Measurements from ENCODE around the gene JAZF1. TPM values are rescaled to one million over a fixed set of nuclear protein-coding genes. Genes with fewer than 3 reads are reported as not detected.
A peak's percentile ranks its signal among the peaks of the same experiment; 100 is the strongest.

Gene JAZF1
- total and polyA plus RNA-seq, 11 donors = 10.3 to 46.2 (median 26.8) TPM

GRCh38 chr7:27997188-27997707 lies 183.3 kb downstream of the JAZF1 start:
- Histone ChIP-seq H3K27ac (peak overlapping the region in 1 of 12 donors; percentile 2), H3K4me1 (peaks cover 0 to 38% (median 18%) of the 10 kb centered on the region in 12 donors), H3K36me3 (no peaks in the 10 kb centered on the region), H3K4me3 (no peak overlapping the region), H3K9me3 (no peaks in the 10 kb centered on the region), H3K27me3 (no peaks in the 10 kb centered on the region)
- intact Hi-C loops (cut with DNase I) = loop anchor here in 1 of 10 donors (5.0 kb wide), 1 partner anchor 40 kb away; no protein-coding TSS in a partner anchor
- whole genome bisulfite sequencing, 4 donors = 95 to 100% (median 96%) methylated on average over 1 of the region's 1 CpG
- TF ChIP-seq CTCF (IDR thresholded peaks at IDR 0.05) = no peak
- no peak for TF ChIP-seq POLR2A (IDR thresholded peaks at IDR 0.05)
- ATAC-seq (no peak), DNase-seq (no peak)

- H3K27me3 ChIP-seq = no peaks in the 10 kb centered on the region
- no peaks in the 10 kb centered on the region for H3K9me3 ChIP-seq
- TF ChIP-seq POLR2A (IDR thresholded peaks at IDR 0.05) = no peak
- no peak for TF ChIP-seq CTCF (IDR thresholded peaks at IDR 0.05)
- DNase-seq (no peak), ATAC-seq (no peak)
- intact Hi-C loops (cut with DNase I) = loop anchor here in 1 of 10 donors (5.0 kb wide), 1 partner anchor 39 kb away; no protein-coding TSS in a partner anchor
- no peak overlapping the region for H3K4me3 ChIP-seq
- H3K4me1 ChIP-seq = peaks cover 0 to 38% (median 21%) of the 10 kb centered on the region in 12 donors
- no peak overlapping the region for H3K27ac ChIP-seq
- 92 to 95% (median 94%) methylated on average over 7 of the region's 7 CpGs for WGBS, 4 donors
- H3K36me3 ChIP-seq = no peaks in the 10 kb centered on the region
These were observed 184.5 kb downstream of the JAZF1 start for GRCh38 chr7:27996141-27996540.

- no peak for DNase-seq
- H3K27me3 ChIP-seq = no peaks in the 10 kb centered on the region
- no peak overlapping the region for H3K4me3 ChIP-seq
- no peak for TF ChIP-seq CTCF (IDR thresholded peaks at IDR 0.05)
- TF ChIP-seq POLR2A (IDR thresholded peaks at IDR 0.05) = no peak
- no peaks in the 10 kb centered on the region for H3K9me3 ChIP-seq
- intact Hi-C loops (cut with DNase I) = loop anchor here in 1 of 10 donors (5.0 kb wide), 1 partner anchor 38 kb away; no protein-coding TSS in a partner anchor
- peaks cover 0 to 7% (median 0%) of the 10 kb centered on the region in 9 donors for H3K36me3 ChIP-seq
- ATAC-seq = no peak
- H3K27ac ChIP-seq = no peak overlapping the region
- 53 to 69% (median 58%) methylated on average over 3 of the region's 3 CpGs for WGBS, 4 donors
- peaks cover 0 to 38% (median 21%) of the 10 kb centered on the region in 12 donors for H3K4me1 ChIP-seq
These were observed 185.4 kb downstream of the JAZF1 start for GRCh38 chr7:27995228-27995627.

- H3K27ac ChIP-seq = no peak overlapping the region
- TF ChIP-seq CTCF (IDR thresholded peaks at IDR 0.05) (no peak), POLR2A (IDR thresholded peaks at IDR 0.05) (no peak)
- H3K27me3 ChIP-seq = no peaks in the 10 kb centered on the region
- DNase-seq (peak in 1 of 5 donors; percentile 28), ATAC-seq (peak; percentile 17 to 81 (median 32))
- no peak overlapping the region for H3K4me3 ChIP-seq
- peaks cover 0 to 7% (median 0%) of the 10 kb centered on the region in 9 donors for H3K36me3 ChIP-seq
- H3K9me3 ChIP-seq = no peaks in the 10 kb centered on the region
- WGBS, 4 donors = 65 to 79% (median 68%) methylated on average over 2 of the region's 2 CpGs
- intact Hi-C loops (cut with DNase I) = loop anchor here in 1 of 10 donors (5.0 kb wide), 1 partner anchor 37 kb away; no protein-coding TSS in a partner anchor
- peaks cover 0 to 38% (median 21%) of the 10 kb centered on the region in 12 donors for H3K4me1 ChIP-seq
These were observed 186.0 kb downstream of the JAZF1 start for GRCh38 chr7:27994639-27995038.
